ENCODE results near the gene TNFAIP8.

- TF ChIP-seq EZH2 (IDR thresholded peaks at IDR 0.05; ENCODE audit: insufficient read depth, poor library complexity, severe bottlenecking) = no peak
- no peak for TF ChIP-seq EZH2phosphoT487 (IDR thresholded peaks at IDR 0.05; ENCODE audit: insufficient read depth, low read depth)
Measured at GRCh38 chr5:119336845-119337580, 18.8 kb upstream of the TNFAIP8 start.
